GM19455 (cell line): ENCODE results near the gene FAM162A.
A peak's percentile ranks its signal among the peaks of the same experiment; 100 is the strongest.
"Not testable (repeated sequence)": the region's sequence is repeated elsewhere in the genome, so short reads cannot be mapped to it uniquely, and the experiment has no call there.

Experiments
- ATAC-seq: cut with Tn5 transposase; IDR thresholded peaks from one replicate; pipeline ENCODE4 v1.9.1; 2021; ENCODE audit not compliant: unreplicated experiment

Gene FAM162A

GRCh38 chr3:122415104-122415744 is 31.2 kb downstream of the FAM162A start:
- ATAC-seq, result peak; percentile 54

GRCh38 chr3:122415762-122416654 is 32.0 kb downstream of the FAM162A start, which contains the start of gene WDR5B:
WDR5B (minus strand) TSS chr3:122416062; CDS start chr3:122415528, 534 bp downstream.
- peak; percentile 80 for ATAC-seq

- no peak for ATAC-seq
These were observed 33.0 kb downstream of the FAM162A start for GRCh38 chr3:122416966-122417365.

GRCh38 chr3:122421101-122421500 is 37.1 kb downstream of the FAM162A start:
- ATAC-seq, result no peak

- no peak for ATAC-seq
These were observed 37.9 kb downstream of the FAM162A start for GRCh38 chr3:122421836-122422235.

GRCh38 chr3:122427857-122428471 is 44.0 kb downstream of the FAM162A start:
- no peak for ATAC-seq

GRCh38 chr3:122430371-122430770 is 46.4 kb downstream of the FAM162A start:
- ATAC-seq, result no peak

- ATAC-seq, result no peak
These were observed 52.0 kb downstream of the FAM162A start for GRCh38 chr3:122435950-122436349.

GRCh38 chr3:122443090-122443489 is 59.1 kb downstream of the FAM162A start:
- no peak for ATAC-seq

GRCh38 chr3:122443762-122444490 is 59.9 kb downstream of the FAM162A start:
- ATAC-seq, result not testable (repeated sequence)

- not testable (repeated sequence) for ATAC-seq
These were observed 60.5 kb downstream of the FAM162A start for GRCh38 chr3:122444491-122444887.

- ATAC-seq, result not testable (repeated sequence)
These were observed 64.2 kb downstream of the FAM162A start for GRCh38 chr3:122448218-122448617.

GRCh38 chr3:122451371-122451770 is 67.4 kb downstream of the FAM162A start:
- no peak for ATAC-seq

- no peak for ATAC-seq
These were observed 72.1 kb downstream of the FAM162A start for GRCh38 chr3:122456074-122456473.

GRCh38 chr3:122457706-122458105 is 73.7 kb downstream of the FAM162A start:
- no peak for ATAC-seq

- no peak for ATAC-seq
These were observed 75.0 kb downstream of the FAM162A start for GRCh38 chr3:122458992-122459391.

- ATAC-seq, result no peak
These were observed 77.8 kb downstream of the FAM162A start for GRCh38 chr3:122461806-122462205.
